Subcutaneous adipose tissue (tissue), 4 donors: ENCODE results near the gene ATP8B4. TPM values are rescaled to one million over a fixed set of nuclear protein-coding genes. Genes with fewer than 3 reads are reported as not detected.

Source experiments
- CTCF ChIP-seq: fragments of 450-650 bp; IDR thresholded peaks from one replicate; pipeline ENCODE4 v1.5.1; 2016; ENCODE audit warnings: low read depth, mild to moderate bottlenecking, control low read depth, antibody characterized with exemption, moderate library complexity
- total RNA-seq, 4 donors: library from RNA; depleted of rRNA; stranded (reverse); fragments of >200 nt; gene quantifications; one replicate each; pipeline ENCODE4 v1.1.0, GENCODE V29; 2016

The ATP8B4 gene
- total RNA-seq, 4 donors from 2014 or later, result 39.9 to 75.3 (median 65.9) TPM

- no peak for TF ChIP-seq CTCF
These were observed 266.3 kb downstream of the ATP8B4 start for GRCh38 chr15:49852756-49853155.

GRCh38 chr15:49848807-49849206 lies 270.2 kb downstream of the ATP8B4 start:
- no peak for TF ChIP-seq CTCF

GRCh38 chr15:49848282-49848724 lies 270.7 kb downstream of the ATP8B4 start:
- TF ChIP-seq CTCF, result no peak

GRCh38 chr15:49847423-49848281 lies 271.4 kb downstream of the ATP8B4 start:
- no peak for TF ChIP-seq CTCF

DNA sequence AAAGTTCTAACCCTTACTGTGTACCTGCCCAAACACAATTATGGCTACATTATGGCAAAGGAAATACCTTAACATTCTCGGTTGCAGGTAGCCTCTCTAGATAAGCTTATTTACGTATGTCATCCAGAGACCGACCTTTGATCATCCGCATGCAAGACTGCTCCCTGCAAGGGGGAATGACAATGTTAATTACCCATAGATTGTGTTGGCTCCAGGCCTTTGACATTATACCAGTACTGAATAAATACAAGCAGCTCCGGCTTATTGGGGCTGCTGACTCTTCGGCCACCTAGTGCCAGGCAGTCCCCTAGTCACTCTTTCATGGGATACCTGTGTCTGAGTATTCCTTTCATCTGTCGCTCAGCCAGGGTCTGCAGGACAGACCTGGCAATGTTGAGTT lies 274.6 kb downstream of the ATP8B4 start:
- no peak for TF ChIP-seq CTCF

GRCh38 chr15:49843725-49844124 lies 275.3 kb downstream of the ATP8B4 start:
- no peak for TF ChIP-seq CTCF

- no peak for TF ChIP-seq CTCF
These were observed 276.9 kb downstream of the ATP8B4 start for GRCh38 chr15:49842031-49842730.
